Measurements from ENCODE around the gene HTR2C.
"Not testable (repeated sequence)": the region's sequence is repeated elsewhere in the genome, so short reads cannot be mapped to it uniquely, and the experiment has no call there.

Gene HTR2C

DNA sequence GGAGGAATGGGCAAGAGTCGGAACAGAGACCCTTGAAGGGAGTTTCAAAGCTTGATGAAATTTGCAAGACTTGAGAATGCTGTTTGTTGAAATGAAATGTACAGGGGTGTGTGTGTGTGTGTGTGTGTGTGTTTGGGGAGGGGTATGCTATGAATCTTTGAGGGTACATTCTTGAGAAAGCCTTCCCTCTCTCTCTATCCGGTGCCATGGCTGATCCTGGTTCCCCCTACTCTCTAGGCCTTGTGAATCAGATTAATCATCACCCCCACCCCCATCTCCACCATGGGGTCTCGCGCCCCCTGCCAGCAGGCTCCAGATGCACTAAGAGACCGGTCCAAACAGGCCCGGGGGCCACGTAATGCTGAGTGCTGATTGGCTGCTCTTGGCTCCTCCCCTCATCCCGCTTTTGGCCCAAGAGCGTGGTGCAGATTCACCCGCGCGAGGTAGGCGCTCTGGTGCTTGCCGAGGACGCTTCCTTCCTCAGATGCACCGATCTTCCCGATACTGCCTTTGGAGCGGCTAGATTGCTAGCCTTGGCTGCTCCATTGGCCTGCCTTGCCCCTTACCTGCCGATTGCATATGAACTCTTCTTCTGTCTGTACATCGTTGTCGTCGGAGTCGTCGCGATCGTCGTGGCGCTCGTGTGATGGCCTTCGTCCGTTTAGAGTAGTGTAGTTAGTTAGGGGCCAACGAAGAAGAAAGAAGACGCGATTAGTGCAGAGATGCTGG, at the start of gene HTR2C:
Gene HTR2C, plus strand, starts transcription at position 441 of the 729 bp plus-strand sequence. CDS start 142,851 bp downstream, outside the sequence.
- no peak for DNase-seq

DNA sequence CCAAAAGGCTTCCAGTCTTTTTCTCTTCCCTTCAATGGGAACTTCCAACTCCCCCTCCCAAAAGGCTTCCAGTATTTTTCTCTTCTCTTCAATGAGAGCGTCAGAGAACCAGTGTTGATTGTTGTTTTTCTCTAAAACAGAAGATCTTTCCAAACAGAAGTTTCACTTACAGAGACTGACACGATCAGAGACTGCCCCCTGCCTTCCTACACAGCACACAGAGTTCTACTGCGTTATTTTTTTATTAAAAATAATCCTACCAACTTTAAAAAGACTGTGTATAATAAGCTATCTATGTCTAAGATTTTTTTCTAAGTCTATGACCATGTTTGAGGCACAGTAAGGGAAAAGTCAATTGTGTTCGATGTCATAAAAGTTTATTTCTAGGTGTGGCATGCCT, 3.5 kb upstream of the HTR2C start:
- DNase-seq: no peak

DNA sequence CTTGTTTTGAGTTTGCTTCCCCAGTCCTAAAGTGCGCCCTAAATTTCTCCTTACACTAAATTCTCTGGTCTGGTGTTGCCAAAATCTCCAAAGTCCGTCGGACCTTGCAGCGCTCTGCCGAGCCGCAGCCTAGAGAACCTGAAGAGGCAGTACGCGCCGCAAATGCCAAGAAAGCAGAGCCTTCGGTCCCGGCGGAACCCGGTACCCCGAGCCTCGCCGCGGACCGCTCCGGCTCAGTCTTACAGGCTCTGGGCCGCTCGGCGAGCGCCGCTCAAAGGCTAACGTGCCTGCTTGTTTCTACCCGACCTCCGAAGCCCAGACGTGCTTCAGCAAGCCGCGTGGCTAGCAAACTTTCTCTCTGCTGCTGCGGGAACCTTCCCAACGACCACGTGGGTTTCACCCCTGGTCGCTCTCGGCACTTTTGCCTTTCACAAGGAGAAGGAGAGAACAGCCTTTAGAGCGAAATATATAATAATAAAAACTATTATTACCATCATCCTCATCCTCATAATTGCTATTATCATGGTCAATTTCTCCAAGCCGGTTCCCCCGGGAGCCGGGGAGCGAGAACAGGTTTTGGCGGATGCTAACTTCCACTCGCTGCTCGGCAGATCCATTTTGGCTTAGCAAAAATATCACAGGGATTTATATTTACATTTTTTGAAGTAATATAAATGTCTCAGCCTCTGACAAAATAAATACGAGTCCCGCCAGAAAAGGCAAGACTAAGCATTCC, 2.2 kb upstream of the HTR2C start:
- no peak for DNase-seq

DNA sequence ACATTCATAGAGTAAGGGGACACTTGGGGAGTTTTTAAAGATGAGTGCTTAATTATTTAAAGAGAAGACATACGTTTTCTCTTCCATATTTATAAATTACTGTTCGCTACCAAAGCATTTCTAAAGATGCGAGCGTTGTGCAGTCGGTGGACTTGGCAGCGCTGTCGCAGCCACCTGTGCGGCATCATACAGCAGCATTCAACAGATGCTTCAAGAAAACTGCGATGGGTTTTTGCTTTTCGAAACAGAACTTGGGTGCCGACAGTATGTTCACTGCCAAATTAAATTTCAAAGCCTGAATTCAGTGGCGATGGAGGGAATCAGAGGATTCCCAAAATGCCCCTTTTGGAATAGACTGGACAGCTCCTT, 1.6 kb upstream of the HTR2C start:
- DNase-seq: no peak

DNA sequence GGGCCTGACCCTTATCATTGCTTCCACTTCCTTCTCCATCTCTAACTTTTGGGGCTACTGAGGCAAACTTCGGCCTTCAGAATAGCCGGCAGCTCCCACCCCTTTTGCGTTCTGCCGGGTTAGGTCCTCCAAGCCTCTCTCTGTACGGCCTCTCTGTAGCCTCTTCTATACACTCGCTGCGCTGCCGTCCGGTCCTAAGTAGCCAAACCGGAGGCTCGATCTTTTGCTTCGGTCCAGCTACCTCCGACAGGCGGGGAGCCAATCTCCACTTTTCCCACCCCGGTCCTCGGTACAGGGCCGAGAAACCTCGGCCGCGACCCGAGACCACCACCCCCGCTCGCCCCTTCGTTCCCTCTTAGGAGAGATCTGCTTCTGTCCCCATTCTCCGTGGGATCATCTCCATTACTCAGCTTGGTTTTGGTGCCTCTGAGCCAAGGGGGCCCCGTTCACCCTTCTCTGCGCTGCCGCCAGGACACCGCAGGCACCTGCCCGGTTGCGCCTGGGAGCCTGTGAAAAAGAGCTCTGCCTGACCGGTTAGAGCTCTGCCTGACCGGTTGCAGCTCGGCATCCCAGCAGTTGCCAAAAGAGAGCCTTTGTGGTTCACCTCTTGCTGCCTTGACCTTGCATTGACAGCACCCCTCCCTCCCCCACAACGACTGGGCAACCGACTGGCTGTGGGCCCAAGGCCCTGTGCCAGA, 1.0 kb upstream of the HTR2C start:
- no peak for DNase-seq

DNA sequence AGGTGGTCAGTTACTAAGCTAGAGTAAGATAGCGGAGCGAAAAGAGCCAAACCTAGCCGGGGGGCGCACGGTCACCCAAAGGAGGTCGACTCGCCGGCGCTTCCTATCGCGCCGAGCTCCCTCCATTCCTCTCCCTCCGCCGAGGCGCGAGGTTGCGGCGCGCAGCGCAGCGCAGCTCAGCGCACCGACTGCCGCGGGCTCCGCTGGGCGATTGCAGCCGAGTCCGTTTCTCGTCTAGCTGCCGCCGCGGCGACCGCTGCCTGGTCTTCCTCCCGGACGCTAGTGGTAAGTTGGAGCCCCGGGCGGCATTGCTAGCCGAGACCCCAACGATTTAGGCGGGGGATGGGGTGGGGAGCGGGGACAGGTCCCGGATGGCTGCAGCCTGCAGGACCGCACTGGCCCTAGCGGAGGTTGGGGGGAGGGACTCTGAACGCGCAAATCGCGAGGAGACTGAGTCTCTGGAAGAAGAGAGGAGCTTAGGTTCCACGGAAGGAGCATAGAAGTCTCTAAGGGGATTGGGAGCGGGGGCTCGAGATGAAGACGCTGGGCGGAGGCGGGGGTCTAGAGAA, 573 bp downstream of the HTR2C start:
- DNase-seq: no peak

DNA sequence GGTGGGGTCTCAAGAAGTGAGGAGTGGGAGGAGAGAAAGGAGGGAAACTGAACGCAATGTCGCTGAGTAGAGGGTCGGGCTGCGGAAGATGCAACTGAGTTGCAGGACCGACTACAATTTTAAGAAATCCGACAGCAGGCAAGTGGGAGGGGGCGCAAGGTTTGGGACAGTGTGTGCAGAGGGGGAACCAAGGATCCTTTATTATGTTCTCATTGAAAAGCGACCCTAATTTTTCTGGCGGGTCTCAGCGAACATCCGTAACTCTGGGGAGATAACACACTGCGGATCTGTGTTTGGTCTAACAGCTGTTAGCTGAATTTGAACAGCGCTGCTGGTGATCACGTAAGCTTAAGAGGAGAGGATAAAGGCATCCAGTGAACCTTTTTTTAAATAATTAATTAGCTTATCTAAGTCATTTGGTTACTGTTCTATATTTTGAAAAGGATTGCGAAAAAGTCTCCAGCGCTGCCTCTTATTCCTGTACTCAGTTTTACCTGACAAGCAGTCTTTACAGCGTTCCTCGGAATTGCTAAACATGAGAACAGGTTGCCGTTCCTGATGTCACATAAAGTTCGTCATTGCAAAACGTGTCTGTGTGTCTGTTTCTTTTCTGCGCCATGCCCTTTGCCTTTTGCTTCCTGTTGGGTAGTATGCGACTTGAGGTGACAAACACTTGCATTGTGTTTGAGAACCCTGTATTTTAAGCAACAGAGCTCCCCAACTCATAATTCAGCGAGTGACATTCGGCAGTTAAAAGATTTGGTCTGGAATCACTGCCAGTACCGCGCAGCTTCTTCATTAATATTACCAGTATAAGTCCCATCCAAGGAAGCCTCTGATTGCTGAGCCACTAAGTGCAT, 1.3 kb downstream of the HTR2C start:
- DNase-seq: no peak

DNA sequence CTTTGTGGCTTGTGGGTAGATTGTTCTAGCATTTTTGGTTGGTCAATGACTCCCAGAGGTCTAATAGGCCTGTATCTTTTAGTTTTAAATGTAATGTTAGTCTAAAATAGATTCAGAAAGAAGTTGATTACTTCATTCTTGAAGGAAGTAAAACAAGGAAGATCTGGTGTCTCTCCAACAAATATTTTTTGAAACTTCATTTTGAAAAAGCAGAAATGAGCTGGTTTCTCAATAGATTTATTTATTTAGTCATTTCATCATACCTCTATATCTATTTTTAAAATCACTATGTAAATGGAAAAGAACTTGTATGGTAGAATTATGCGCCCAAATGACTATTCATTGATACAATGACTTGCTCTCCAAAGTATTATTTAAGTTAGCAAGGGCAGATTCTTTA, 7.2 kb downstream of the HTR2C start:
- no peak for DNase-seq

DNA sequence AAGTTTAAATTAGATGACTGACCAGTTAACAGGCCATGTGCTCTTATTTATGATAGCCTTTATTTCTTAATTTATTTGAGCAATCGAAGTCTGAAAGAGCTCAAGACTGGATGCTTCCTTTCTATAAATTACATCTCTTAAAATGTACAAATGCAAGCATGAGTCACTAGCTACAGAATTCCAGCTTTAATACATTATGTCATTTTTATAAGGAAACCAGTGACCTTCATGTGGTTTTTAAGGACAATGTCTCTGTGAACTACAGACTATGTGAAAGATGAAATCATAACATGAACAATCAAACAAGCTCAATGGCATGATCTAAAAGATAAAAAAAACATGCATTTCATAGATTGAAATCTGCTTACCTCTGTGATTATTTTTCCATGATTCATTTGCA, 15.4 kb downstream of the HTR2C start:
- no peak for DNase-seq

DNA sequence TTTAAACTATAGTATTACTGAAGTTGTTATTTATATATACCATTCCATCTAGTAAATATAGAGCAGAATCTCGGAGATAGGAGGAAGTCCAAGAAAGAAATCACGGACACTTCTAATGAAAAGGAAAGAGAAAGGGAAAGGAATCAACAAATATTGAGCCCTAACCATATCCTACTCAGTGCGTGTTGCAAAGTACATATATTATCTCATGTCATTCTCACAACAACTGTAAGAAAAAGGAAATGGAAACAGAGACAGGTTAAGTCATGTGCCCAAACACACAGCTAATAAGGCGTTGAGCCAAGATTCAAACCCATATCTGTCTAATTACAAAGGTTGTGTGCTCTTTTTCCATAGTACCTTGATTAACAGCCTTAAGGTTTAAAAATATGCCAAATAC, 16.0 kb downstream of the HTR2C start:
- DNase-seq: no peak

DNA sequence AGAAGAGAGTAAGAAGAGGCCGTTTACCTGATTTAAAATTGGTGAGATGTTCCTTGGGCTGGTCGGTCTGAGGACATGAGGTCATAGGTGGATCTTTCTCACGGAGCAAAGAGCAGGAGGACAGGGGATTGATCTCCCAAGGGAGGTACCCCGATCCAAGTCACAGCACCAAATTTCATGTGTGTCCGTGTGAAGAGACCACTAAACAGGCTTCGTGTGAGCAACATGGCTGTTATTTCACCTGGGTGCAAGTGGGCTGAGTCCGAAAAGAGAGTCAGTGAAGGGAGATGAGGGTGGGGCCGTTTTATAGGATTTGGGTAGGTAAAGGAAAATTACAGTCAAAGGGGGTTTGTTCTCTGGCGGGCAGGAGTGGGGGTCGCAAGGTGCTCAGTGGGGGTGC, 22.7 kb downstream of the HTR2C start:
- not testable (repeated sequence) for DNase-seq

DNA sequence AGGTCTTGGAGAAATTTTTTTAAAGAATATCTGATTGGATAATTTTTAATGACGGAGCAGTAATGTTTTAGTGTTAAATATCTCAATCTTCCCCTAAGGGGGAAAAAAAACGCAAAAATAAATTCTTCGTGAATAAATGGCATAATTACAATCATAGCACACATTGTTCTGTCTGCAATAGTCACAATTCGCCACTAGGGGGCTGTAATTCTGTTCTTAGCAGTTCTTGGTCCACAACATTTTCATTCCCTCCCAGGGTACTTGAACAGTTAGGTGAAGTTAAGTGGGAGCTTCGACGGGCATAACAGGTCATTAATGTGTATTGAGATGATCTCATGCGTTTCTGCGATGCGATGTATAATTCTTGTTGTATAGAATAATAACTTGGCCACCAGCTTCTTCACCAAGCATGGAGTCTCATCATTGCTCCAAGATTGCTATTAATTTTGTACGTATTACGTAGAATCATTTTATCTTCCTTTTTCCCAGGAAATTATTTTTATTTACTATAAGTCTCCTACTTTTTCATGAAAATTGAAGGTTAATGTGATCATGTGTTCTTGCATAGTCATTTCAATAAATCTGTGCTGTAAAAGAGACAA, 27.2 kb downstream of the HTR2C start:
- no peak for DNase-seq

DNA sequence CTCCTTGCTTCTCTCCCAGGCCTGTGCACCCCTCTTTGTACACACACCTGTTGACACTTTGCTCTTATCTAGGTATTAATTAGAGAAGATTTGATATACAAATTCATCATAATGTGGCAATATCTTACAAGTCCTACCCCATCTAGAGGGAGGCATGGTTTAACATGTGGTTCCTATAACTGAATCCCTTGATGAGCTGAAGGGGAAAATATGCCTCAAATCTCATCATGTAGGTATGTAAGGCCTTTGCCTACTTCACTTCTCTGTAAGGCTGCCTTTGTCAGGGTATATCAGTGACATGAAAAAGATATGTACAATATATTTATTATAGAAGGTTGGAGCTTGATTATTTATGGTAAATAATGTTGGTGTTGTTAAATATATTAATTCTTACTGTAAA, 31.9 kb downstream of the HTR2C start:
- DNase-seq: no peak

DNA sequence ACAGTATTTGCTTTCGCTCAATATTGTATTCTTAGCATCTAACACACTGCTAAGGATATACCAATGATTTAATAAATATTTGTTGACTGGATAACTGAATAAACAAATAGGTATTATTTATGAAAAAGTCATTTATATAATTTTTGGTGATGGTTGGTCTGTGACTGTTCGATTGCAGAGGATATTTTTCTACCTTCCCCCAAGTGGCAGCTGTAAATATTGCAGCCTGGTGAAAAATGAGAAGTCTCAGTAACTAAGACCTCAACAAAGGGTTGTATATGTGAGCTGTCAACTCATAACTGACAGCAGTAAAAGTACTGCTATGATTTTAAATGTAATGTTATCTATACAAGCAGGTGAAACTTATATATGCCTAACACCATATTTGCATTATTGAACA, 36.0 kb downstream of the HTR2C start:
- DNase-seq: no peak

DNA sequence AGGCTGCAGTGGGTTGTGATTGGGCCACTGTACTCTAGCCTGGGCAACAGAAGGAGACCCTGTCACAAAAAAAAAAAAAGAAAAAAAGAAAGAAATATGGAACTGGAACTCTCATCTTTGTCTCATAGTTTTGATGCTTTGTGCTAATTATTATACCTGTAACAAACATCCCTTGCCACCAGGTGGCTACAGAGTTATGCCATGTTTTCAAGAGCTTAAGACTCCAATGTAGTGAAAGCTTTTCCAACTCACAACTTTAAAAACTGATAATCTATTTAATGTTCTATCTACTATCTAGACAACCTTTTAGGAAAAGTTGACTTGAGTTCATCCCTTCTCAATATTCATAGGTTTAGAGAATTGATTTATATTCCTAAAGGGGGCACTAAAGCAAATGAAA, 42.4 kb downstream of the HTR2C start:
- DNase-seq: no peak

DNA sequence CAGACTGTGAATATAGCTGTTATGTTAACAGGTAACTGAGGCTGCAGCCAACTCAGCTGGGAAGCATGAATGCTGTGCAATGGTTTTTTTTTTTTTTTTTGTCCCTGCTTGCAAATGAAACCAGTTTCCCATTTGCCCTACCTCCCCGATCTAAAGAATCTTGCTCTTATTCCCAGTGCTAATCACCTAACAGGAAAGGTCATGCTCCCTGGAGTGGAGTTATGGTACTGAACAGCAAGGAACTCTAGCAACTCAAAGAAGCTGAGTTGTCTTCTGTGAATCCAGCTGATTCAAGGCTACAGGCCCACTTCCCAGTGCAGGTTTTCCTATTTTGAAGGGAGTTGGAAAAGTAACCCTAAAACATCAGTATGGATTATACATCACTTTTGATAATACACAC, 52.1 kb downstream of the HTR2C start:
- no peak for DNase-seq

DNA sequence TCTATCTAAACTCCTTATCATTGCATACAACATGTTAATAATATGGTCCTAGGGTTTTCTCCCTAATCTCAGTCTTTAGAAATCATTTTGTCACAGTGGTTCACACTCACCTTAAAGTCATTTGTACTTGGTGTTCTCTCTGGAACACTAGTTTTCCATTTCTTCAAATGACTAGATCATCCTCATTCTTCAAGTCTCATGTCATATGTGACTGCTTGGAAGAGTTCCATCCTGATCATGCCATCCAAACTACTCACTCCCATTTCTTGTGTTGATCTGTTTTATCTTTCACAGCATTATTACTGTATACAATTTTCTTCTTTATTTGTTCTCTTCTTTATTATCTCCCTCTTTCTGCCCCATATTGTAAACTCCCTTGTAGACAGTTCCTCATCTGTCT, 66.5 kb downstream of the HTR2C start:
- no peak for DNase-seq

DNA sequence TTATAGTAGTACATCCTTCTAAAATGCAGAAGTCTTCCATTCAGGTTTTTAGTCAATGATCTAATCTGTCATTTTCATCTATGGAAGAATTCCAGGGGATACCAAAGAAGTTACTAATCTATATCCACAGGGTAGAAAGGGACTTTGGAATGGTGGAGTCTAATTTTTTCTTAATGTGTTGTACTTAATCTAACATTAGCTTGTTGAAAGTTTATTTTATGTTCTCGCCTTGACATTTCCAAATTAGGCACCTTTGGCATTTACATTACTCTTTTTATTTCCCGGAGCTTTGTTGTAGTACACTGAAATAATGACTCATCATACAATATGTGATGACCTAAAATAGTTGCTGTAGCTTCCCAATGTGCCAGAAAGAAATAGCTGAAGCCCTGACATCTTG, 91.5 kb downstream of the HTR2C start:
- DNase-seq: no peak

DNA sequence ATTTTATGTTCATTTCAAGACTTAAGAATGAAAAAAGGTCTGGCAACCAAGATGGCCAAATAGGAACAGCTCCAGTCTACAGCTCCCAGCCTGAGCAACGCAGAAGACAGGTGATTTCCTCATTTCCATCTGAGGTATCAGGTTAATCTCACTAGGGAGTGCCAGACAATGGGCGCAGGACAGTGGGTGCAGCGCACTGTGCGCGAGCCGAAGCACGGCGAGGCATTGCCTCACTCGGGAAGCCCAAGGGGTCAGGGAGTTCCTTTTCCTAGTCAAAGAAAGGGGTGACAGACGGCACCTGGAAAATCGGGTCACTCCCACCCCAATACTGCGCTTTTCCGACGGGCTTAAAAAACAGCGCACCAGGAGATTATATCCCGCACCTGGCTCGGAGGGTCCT, 116.6 kb downstream of the HTR2C start:
- DNase-seq: not testable (repeated sequence)

DNA sequence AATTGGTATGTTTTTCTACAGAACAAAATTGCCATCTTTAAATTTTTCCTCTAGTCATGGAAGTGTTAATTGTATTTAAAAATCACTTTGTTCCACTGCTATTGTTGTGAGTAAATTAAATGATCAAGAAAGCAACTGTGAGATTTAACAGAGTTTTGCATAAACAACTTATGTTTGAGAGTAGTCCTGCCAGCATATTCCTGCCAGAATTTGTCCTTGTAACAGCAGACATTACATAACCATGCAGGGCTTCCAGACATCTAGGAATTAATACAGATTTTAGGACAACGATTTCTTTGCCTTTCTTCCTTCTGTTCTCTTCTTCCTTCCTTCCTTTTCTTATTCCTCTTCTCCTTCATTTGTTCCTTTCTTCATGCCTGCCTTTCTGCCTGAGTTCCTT, 125.5 kb downstream of the HTR2C start:
- DNase-seq: no peak

DNA sequence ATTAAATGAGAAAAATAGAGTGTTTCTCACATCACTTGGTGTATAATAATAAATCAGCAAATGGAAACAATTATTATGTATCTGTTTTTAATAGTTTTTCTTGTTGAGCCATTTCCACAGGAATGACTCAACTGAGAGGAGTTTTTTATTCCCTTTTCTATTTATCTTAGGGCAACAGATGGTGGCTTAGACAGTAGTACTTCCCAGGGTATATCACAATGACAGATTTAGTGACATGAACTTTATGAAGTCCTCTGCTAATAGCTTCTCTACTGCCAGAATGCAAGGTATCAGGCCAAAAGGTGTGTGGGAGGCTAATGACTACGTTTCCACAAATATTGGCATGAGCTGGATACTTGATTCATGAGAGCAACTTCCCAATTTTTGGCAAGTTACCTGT, 126.7 kb downstream of the HTR2C start:
- no peak for DNase-seq

DNA sequence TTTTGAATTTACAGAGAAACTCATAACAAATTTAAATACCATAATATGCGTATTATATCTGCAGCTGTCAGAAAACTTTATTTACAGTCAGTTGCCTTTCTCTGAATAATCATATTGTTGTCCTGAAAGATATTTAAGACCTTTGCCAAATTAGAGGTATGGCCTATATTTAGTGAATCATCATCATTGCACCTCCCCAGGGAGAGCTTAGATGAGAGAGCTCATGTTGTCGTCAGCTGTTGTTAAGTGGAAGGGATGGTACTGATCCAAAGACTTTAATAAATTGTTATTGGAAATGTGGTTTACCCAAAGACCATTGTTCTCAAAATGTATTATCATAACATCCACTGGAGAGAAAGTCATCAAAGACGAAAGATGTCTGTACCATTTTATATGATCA, 128.6 kb downstream of the HTR2C start:
- no peak for DNase-seq
